Suprapubic skin (tissue), 4 donors: ENCODE measurements around the gene ADAMTS17.

ENCODE experiments used
- EP300 ChIP-seq: sonication (generic); formaldehyde crosslinking; IDR thresholded peaks from one replicate; pipeline ENCODE4 v1.6.1; 2017; ENCODE audit warnings: antibody characterized with exemption
- POLR2A ChIP-seq, 2 donors: fragments of 450-650 bp; IDR thresholded peaks; one replicate each; pipeline ENCODE4 v1.6.1; 2017; ENCODE audit warnings: antibody characterized with exemption in 2 of 2, mild to moderate bottlenecking in 2 of 2, moderate library complexity in 2 of 2
- POLR2AphosphoS5 ChIP-seq, 3 donors: sonication (generic); formaldehyde crosslinking; IDR thresholded peaks; one replicate each; pipeline ENCODE4 v1.6.1; 2017; ENCODE audit warnings: antibody characterized with exemption in 3 of 3
- TF ChIP-seq, protein P1 (sequence below), 2 donors: fragments of 200-600 bp in 1 of 2; fragments of 450-650 bp in 1 of 2; sonication (generic) in 1 of 2; IDR thresholded peaks; one replicate each; pipeline ENCODE4 v1.5.1; 2016 to 2019; ENCODE audit warnings: antibody characterized with exemption in 2 of 2, mild to moderate bottlenecking in 1 of 2, moderate library complexity in 1 of 2

DNA sequence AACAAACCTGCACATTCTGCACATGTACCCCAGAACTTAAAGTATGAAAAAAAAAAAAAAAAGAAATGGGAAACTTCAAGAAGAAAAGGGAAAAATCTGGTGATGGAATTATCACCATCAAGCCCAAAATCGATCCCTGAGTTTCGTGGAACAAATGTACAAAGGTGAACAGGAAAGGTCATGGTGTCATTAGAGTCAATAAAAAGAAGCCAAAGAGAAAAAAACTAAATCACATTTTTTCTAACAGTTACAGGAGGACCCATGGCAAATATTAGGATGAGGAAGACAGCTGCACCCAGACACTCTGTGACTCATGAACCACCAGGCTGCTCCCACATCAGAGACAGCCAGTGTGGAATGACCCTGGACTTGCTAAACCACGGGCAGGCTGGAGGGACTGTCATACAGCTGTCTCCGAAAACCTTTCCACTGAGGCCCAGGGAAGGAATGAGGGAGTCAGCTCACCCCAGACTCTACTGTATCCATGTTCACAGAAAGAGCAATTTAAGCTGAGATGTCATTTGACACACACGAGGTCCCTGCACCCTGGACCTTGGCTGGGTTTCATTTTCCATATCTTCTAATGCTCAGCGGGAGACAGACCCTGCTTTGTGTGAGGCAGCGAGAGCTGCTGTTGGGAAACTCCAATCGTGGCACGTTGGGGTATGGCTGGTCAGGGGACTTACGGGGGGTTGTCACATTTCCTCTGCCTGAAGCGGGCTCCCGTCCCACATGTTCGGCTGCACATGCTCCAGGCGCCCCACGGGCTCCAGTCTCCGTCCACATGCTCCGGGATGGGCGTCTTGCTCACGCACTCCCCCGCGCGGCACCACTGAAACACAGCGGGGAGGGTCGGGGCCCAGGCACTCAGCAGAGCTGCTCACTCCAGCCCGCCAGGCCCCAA lies 210.2 kb downstream of the ADAMTS17 start:
- TF ChIP-seq, protein P1, sequence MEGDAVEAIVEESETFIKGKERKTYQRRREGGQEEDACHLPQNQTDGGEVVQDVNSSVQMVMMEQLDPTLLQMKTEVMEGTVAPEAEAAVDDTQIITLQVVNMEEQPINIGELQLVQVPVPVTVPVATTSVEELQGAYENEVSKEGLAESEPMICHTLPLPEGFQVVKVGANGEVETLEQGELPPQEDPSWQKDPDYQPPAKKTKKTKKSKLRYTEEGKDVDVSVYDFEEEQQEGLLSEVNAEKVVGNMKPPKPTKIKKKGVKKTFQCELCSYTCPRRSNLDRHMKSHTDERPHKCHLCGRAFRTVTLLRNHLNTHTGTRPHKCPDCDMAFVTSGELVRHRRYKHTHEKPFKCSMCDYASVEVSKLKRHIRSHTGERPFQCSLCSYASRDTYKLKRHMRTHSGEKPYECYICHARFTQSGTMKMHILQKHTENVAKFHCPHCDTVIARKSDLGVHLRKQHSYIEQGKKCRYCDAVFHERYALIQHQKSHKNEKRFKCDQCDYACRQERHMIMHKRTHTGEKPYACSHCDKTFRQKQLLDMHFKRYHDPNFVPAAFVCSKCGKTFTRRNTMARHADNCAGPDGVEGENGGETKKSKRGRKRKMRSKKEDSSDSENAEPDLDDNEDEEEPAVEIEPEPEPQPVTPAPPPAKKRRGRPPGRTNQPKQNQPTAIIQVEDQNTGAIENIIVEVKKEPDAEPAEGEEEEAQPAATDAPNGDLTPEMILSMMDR (IDR thresholded peaks at IDR 0.05), result peak in 1 of 2 donors; percentile 20
- no peak for TF ChIP-seq POLR2A (IDR thresholded peaks at IDR 0.05)
- TF ChIP-seq EP300, result no peak
- no peak for TF ChIP-seq POLR2AphosphoS5 (IDR thresholded peaks at IDR 0.05)
